ENCODE results near the gene DCUN1D3.
"Not testable (repeated sequence)": the region's sequence is repeated elsewhere in the genome, so short reads cannot be mapped to it uniquely, and the experiment has no call there.

- TF ChIP-seq POLR2AphosphoS5, CTCF, POLR2A (IDR thresholded peaks at IDR 0.05): not testable (repeated sequence)
Measured at GRCh38 chr16:20945575-20945875, 45.4 kb upstream of the DCUN1D3 start.
